Thyroid gland (tissue), 4 donors: ENCODE data around the gene KCND1. TPM values are rescaled to one million over a fixed set of nuclear protein-coding genes. Genes with fewer than 3 reads are reported as not detected.

Source experiments
- DNase-seq, 2 donors: peaks; one replicate each; pipeline ENCODE4 v3.0.0-alpha.2; 2019
- H3K27ac ChIP-seq, 3 donors: fragments of 200-600 bp; sonication (generic); 1 replicate in 2 of 3; 2 replicates in 1 of 3; pipeline ENCODE4 v1.5.1; 2016 to 2019; ENCODE audit warnings: mild to moderate bottlenecking in 1 of 3, moderate library complexity in 1 of 3
- H3K27me3 ChIP-seq: fragments of 200-600 bp; sonication (generic); one replicate; pipeline ENCODE4 v1.5.1; 2019
- H3K36me3 ChIP-seq, 2 donors: fragments of 200-600 bp; sonication (generic); one replicate each; pipeline ENCODE4 v1.5.1; 2016 to 2019
- H3K4me1 ChIP-seq, 2 donors: fragments of 200-600 bp; sonication (generic); one replicate each; pipeline ENCODE4 v1.5.1; 2017 to 2019
- H3K4me3 ChIP-seq, 3 donors: fragments of 200-600 bp; sonication (generic); replicated peaks in 1 of 3; 1 replicate in 2 of 3; 2 replicates in 1 of 3; pipeline ENCODE4 v1.5.1; 2016; ENCODE audit warnings: mild to moderate bottlenecking in 1 of 3
- H3K9me3 ChIP-seq: fragments of 200-600 bp; sonication (generic); one replicate; pipeline ENCODE4 v1.5.1; 2017
- CTCF ChIP-seq, 6 experiments: fragments of 200-600 bp in 3 of 6; fragments of 450-650 bp in 3 of 6; sonication (generic) in 3 of 6; IDR thresholded peaks; one replicate each; pipeline ENCODE4 v1.5.1; 2016 to 2019; ENCODE audit warnings: antibody characterized with exemption in 6 of 6, mild to moderate bottlenecking in 2 of 6, inconsistent platforms in 1 of 6, moderate library complexity in 1 of 6
- POLR2A ChIP-seq, 2 donors: fragments of 450-650 bp; IDR thresholded peaks; one replicate each; pipeline ENCODE4 v1.6.1; 2017; ENCODE audit warnings: antibody characterized with exemption in 2 of 2, mild to moderate bottlenecking in 2 of 2, moderate library complexity in 1 of 2
- WGBS, 2 donors: methylation state at CpG; one replicate each; pipeline ENCODE4 v1.1.5; 2017; 5-methylcytosine and 5-hydroxymethylcytosine counted together
- intact Hi-C: fragments of 100-400 bp; cut with DNase I; formaldehyde crosslinking; loops from one replicate; pipeline ENCODE4 v1.15.1; 2023
- total RNA-seq, 4 donors: library from RNA; depleted of rRNA; stranded (reverse); fragments of >200 nt; gene quantifications; one replicate each; pipeline ENCODE4 v1.2.3, GENCODE V29; 2016

Gene KCND1
- total RNA-seq, 4 donors from 2014 or later, result 0.54 to 1.6 (median 1.1) TPM

DNA sequence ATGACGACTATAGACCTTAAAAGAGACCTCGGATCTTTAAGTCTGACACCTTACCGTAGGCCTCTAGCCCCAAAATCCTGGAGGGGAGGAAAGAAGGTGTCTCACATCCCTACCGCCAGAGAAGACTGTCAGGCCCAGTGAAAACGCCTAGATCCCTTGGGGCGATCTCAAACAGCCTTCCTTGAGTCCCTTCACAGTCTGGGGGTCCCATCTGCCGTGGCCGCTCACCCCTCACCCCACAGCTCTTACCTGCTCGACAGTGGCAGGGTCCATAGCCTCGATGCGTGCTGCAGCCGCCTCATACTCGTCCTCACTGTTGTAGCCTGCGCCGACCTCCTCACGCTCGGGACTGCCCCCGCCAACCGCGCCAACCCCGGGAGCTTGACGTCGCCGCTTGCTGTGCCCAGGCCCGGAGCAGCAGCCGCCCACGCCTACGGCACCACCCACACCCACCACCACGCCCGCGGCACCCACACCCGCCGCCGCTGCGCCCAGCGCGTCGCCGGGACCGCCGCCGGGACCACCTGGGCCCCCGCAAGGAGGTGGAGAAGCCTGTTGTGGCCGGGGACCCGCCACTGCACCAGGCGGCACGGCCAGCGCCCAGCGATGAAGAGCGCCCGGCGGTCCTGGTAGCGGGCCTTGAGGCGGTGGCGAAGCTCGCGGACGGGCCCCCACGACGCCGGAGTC, 14.8 kb downstream of the KCND1 start:
- TF ChIP-seq POLR2A (IDR thresholded peaks at IDR 0.05) (no peak), CTCF (IDR thresholded peaks at IDR 0.05) (no peak)
- peaks cover 3 to 32% of the 10 kb centered on the region in 2 donors for H3K4me1 ChIP-seq

DNA sequence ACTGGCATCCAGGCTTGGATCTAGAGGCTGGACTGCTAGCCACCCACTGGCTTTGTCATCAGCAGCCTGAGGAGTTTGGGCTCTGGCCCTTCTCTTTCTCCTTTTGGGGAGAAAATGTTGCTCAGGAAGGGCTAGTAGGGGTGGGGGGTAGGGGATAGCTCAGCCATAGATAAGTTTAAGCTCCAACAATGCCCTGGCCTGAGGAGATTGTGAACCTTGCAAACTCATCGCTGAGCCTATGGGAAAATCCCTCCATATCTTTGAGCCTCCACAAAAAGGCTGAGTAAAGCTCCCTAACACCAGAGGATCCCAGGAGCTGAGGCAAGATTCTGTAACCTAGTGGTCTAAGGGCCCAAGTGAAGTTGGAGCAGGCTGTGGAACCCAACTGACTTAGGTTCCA, 23.1 kb downstream of the KCND1 start:
- no peak for TF ChIP-seq CTCF (IDR thresholded peaks at IDR 0.05)
- no peak for DNase-seq
- H3K36me3 ChIP-seq, result no peaks in the 10 kb centered on the region
- 86% methylated on average over 1 of the region's 1 CpG; no CpG with 5 or more reads in 1 of the 2 donors for WGBS, 2 donors
- no peak overlapping the region for H3K27ac ChIP-seq
- H3K27me3 ChIP-seq, result no peaks in the 10 kb centered on the region
- peaks cover 0 to 10% of the 10 kb centered on the region in 2 donors for H3K4me1 ChIP-seq
- H3K4me3 ChIP-seq, result no peak overlapping the region
- no peaks in the 10 kb centered on the region for H3K9me3 ChIP-seq
- intact Hi-C loops, result no loop called here

More for the DNA sequence above, 14.8 kb downstream of the KCND1 start:
- intact Hi-C loops, result no loop called here
- no peaks in the 10 kb centered on the region for H3K27me3 ChIP-seq
- H3K9me3 ChIP-seq, result no peaks in the 10 kb centered on the region
- no peaks in the 10 kb centered on the region for H3K36me3 ChIP-seq
- H3K4me3 ChIP-seq, result peak overlapping the region; percentile 15 to 70 (median 57)
- DNase-seq, result peak in 1 of 2 donors; percentile 7
- H3K27ac ChIP-seq, result peak overlapping the region in 2 of 3 donors; percentile 38 to 89
- 6% methylated on average over 8 of the region's 61 CpGs; no CpG with 5 or more reads in 1 of the 2 donors for WGBS, 2 donors

- no peak overlapping the region for H3K27ac ChIP-seq
- intact Hi-C loops, result no loop called here
- H3K27me3 ChIP-seq, result no peaks in the 10 kb centered on the region
- peak; percentile 42 to 45 for DNase-seq
- 61 to 66% methylated on average over 5 to 8 of the region's 8 CpGs for WGBS, 2 donors
- H3K36me3 ChIP-seq, result no peaks in the 10 kb centered on the region
- H3K9me3 ChIP-seq, result no peaks in the 10 kb centered on the region
- no peaks in the 10 kb centered on the region for H3K4me1 ChIP-seq
- H3K4me3 ChIP-seq, result no peak overlapping the region
- TF ChIP-seq CTCF (IDR thresholded peaks at IDR 0.05), result peak in 5 of 6 experiments; percentile 20 to 65 (median 40)
- TF ChIP-seq POLR2A (IDR thresholded peaks at IDR 0.05), result no peak
Measured at GRCh38 chrX:48945517-48946348, 25.9 kb downstream of the KCND1 start.

- H3K27me3 ChIP-seq, result no peaks in the 10 kb centered on the region
- 82 to 100% methylated on average over 2 of the region's 2 CpGs for WGBS, 2 donors
- H3K36me3 ChIP-seq, result no peaks in the 10 kb centered on the region
- no peak overlapping the region for H3K4me3 ChIP-seq
- intact Hi-C loops, result no loop called here
- TF ChIP-seq POLR2A (IDR thresholded peaks at IDR 0.05) (no peak), CTCF (IDR thresholded peaks at IDR 0.05) (no peak)
- no peak for DNase-seq
- no peaks in the 10 kb centered on the region for H3K9me3 ChIP-seq
- no peaks in the 10 kb centered on the region for H3K4me1 ChIP-seq
- no peak overlapping the region for H3K27ac ChIP-seq
Measured at GRCh38 chrX:48942895-48943294, 28.7 kb downstream of the KCND1 start.
